ENCODE results near the gene NUP210. TPM values are rescaled to one million over a fixed set of nuclear protein-coding genes. Genes with fewer than 3 reads are reported as not detected.
"Not testable (repeated sequence)": the region's sequence is repeated elsewhere in the genome, so short reads cannot be mapped to it uniquely, and the experiment has no call there.

Gene NUP210
- total and polyA plus RNA-seq, 2 donors (not counting 3 experiments of a cell fraction or from before 2014, with no cell fraction given): 0.14 to 0.84 TPM

- Histone ChIP-seq H3K27ac (ENCODE audit: insufficient read depth, low read depth, low read length) (no peak overlapping the region), H3K9me1 (replicated peaks; ENCODE audit: control insufficient read depth, extremely low read depth, insufficient read depth, low read length) (no peaks in the 10 kb centered on the region), H3K36me3 (ENCODE audit: control insufficient read depth in 2 of 2, extremely low read depth in 1 of 2, insufficient read depth in 2 of 2, low read length in 2 of 2) (no peaks in the 10 kb centered on the region), H3K27me3 (ENCODE audit: control insufficient read depth in 2 of 2, insufficient read depth in 2 of 2, low read length in 2 of 2) (no peaks in the 10 kb centered on the region), H3K4me1 (ENCODE audit: control insufficient read depth, extremely low read depth, insufficient read depth, low read length) (no peaks in the 10 kb centered on the region), H3K9me3 (replicated peaks; ENCODE audit: control insufficient read depth, insufficient read depth, low read length) (no peaks in the 10 kb centered on the region), H3K4me3 (replicated peaks in 1 of 3; ENCODE audit: insufficient read depth in 1 of 3, low read depth in 1 of 3, low read length in 3 of 3) (no peak overlapping the region), H3K9ac (replicated peaks; ENCODE audit: extremely low read depth, insufficient read depth, low read length) (no peak overlapping the region), H2AFZ (ENCODE audit: low read depth, low read length) (no peak overlapping the region), H4K20me1 (replicated peaks; ENCODE audit: control insufficient read depth, extremely low read depth, insufficient read depth, low read length) (no peaks in the 10 kb centered on the region), H3K4me2 (ENCODE audit: insufficient read depth, low read length) (no peak overlapping the region), H3K79me2 (ENCODE audit: control insufficient read depth, insufficient read depth, low read length) (no peaks in the 10 kb centered on the region)
- no TSS peak for BruUV-seq (replicated peaks)
- intact Hi-C loops (cut with micrococcal nuclease): no loop called here
- DNase-seq (ENCODE audit: low read depth, low spot score) (no peak), FAIRE-seq (no peak)
- ChIA-PET POLR2A (no interaction called here), CTCF (interaction anchor here (1.2 to 1.3 kb wide), 2 partner anchors 12 to 348 kb away, joined by 4 to 5 read pairs; no protein-coding TSS in a partner anchor)
- dilution Hi-C loops (cut with MboI; ENCODE audit: extremely low pct_ligation_motif_present, low sequenced_read_pairs): no loop called here
- TF ChIP-seq POLR2AphosphoS5 (IDR thresholded peaks at IDR 0.05; ENCODE audit: insufficient read depth, low read depth, low read length): no peak
- no peak for TF ChIP-seq EZH2 (IDR thresholded peaks at IDR 0.05; ENCODE audit: borderline replicate concordance, low read depth, low read length, severe bottlenecking)
- no peak for TF ChIP-seq GATA2 (IDR thresholded peaks at IDR 0.05; ENCODE audit: insufficient read depth, insufficient read length, low read depth, low read length)
- TF ChIP-seq POLR2A (IDR thresholded peaks at IDR 0.05; ENCODE audit: low read depth, low read length): no peak
- no peak for TF ChIP-seq FOS (IDR thresholded peaks at IDR 0.05; ENCODE audit: borderline replicate concordance, insufficient read depth, low read length)
- no peak for TF ChIP-seq CTCF (IDR thresholded peaks at IDR 0.05; ENCODE audit: extremely low read depth in 1 of 2, insufficient read depth in 1 of 2, low read depth in 1 of 2, low read length in 2 of 2)
- no peak for TF ChIP-seq MYC (IDR thresholded peaks at IDR 0.05; ENCODE audit: low read depth, low read length)
- no peak for TF ChIP-seq MAX (IDR thresholded peaks at IDR 0.05; ENCODE audit: insufficient read depth, insufficient read length)
- TF ChIP-seq JUN (IDR thresholded peaks at IDR 0.05; ENCODE audit: borderline replicate concordance, insufficient read depth, insufficient read length, low read depth): no peak
These were observed 20.2 kb upstream of the NUP210 start for GRCh38 chr3:13440204-13440817.

GRCh38 chr3:13436213-13436612, 16.1 kb upstream of the NUP210 start:
- H3K4me1 ChIP-seq (ENCODE audit: control insufficient read depth, extremely low read depth, insufficient read depth, low read length); CTCF ChIA-PET; H3K27me3 ChIP-seq (ENCODE audit: control insufficient read depth in 2 of 2, insufficient read depth in 2 of 2, low read length in 2 of 2); DNase-seq (ENCODE audit: low read depth, low spot score); H3K4me3 ChIP-seq (replicated peaks in 1 of 3; ENCODE audit: insufficient read depth in 1 of 3, low read depth in 1 of 3, low read length in 3 of 3); FAIRE-seq; H3K9ac ChIP-seq (replicated peaks; ENCODE audit: extremely low read depth, insufficient read depth, low read length); POLR2A ChIA-PET; H3K4me2 ChIP-seq (ENCODE audit: insufficient read depth, low read length); H3K79me2 ChIP-seq (ENCODE audit: control insufficient read depth, insufficient read depth, low read length); H3K9me3 ChIP-seq (replicated peaks; ENCODE audit: control insufficient read depth, insufficient read depth, low read length); dilution Hi-C loops (cut with MboI; ENCODE audit: extremely low pct_ligation_motif_present, low sequenced_read_pairs); H3K36me3 ChIP-seq (ENCODE audit: control insufficient read depth in 2 of 2, extremely low read depth in 1 of 2, insufficient read depth in 2 of 2, low read length in 2 of 2); intact Hi-C loops (cut with micrococcal nuclease); H3K9me1 ChIP-seq (replicated peaks; ENCODE audit: control insufficient read depth, extremely low read depth, insufficient read depth, low read length); H3K27ac ChIP-seq (ENCODE audit: insufficient read depth, low read depth, low read length); H2AFZ ChIP-seq (ENCODE audit: low read depth, low read length); BruUV-seq (replicated peaks); H4K20me1 ChIP-seq (replicated peaks; ENCODE audit: control insufficient read depth, extremely low read depth, insufficient read depth, low read length): not testable (repeated sequence)

Data from endothelial cell of umbilical vein (primary cell).